IgD-negative memory B cell (primary cell): ENCODE results near the gene TRAF7. TPM values are rescaled to one million over a fixed set of nuclear protein-coding genes. Genes with fewer than 3 reads are reported as not detected.
"Not testable (repeated sequence)": the region's sequence is repeated elsewhere in the genome, so short reads cannot be mapped to it uniquely, and the experiment has no call there.

Experiments used
- H3K27ac Mint-ChIP-seq, 3 donors: one replicate each; pipeline ENCODE4 v1.8.0; 2020 to 2022; ENCODE audit warnings: mild to moderate bottlenecking in 3 of 3, mixed read lengths in 3 of 3, moderate library complexity in 1 of 3
- H3K27me3 Mint-ChIP-seq: one replicate; pipeline ENCODE4 v1.8.0; 2021; ENCODE audit warnings: mixed read lengths
- H3K36me3 Mint-ChIP-seq: one replicate; pipeline ENCODE4 v1.8.0; 2020; ENCODE audit warnings: mild to moderate bottlenecking, mixed read lengths
- H3K4me1 Mint-ChIP-seq, 3 donors: one replicate each; pipeline ENCODE4 v1.8.0; 2020 to 2022; ENCODE audit warnings: mixed read lengths in 3 of 3, mild to moderate bottlenecking in 1 of 3
- H3K4me3 Mint-ChIP-seq, 4 donors: one replicate each; pipeline ENCODE4 v1.8.0; 2020 to 2022; ENCODE audit warnings: mild to moderate bottlenecking in 4 of 4, mixed read lengths in 4 of 4, moderate library complexity in 3 of 4
- H3K9me3 Mint-ChIP-seq, 3 donors: one replicate each; pipeline ENCODE4 v1.8.0; 2020 to 2021; ENCODE audit warnings: mixed read lengths in 3 of 3, mild to moderate bottlenecking in 1 of 3
- polyA plus RNA-seq: library from polyadenylated mRNA; unstranded; fragments of 300-500 nt; fragmentation: Illumina TruSeq; gene quantifications from one replicate; pipeline ENCODE4 v1.2.3, GENCODE V29; 2021

Gene TRAF7
- polyA plus RNA-seq, 1 donor from 2014 or later = 7.0 TPM

DNA sequence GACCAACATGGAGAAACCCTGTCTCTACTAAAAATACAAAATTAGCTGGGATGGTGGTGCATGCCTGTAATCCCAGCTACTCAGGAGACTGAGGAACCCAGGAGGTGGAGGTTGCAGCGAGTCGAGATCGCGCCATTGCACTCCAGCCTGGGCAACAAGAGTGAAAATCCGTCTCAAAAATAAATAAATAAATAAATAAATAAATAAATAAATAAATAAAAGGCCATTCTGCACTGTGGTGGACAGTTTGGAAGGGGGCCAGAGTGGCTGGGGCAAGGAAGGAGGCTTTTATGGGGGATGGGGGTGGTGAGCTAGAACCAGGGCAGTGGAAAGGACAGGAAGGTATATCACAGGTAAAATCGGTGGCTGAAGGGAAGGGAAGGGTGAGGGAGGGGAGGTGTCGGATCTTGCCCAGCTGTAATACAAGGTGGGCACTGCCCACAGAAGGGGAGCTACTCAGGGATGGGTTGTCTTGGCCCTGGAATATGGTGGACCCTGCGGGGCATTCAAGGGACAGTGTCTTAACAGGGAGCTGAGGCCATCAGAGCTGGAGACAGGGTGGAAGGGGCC lies 47.6 kb downstream of the TRAF7 start:
- Mint-ChIP-seq H3K4me1 (peaks cover 6 to 15% (median 9%) of the 10 kb centered on the region in 3 donors), H3K4me3 (peak overlapping the region in 3 of 4 donors; percentile 28 to 89 (median 72)), H3K27ac (peak overlapping the region in 2 of 3 donors; percentile 82 to 95)
- H3K27me3 Mint-ChIP-seq, H3K36me3 Mint-ChIP-seq, H3K9me3 Mint-ChIP-seq: not testable (repeated sequence)

DNA sequence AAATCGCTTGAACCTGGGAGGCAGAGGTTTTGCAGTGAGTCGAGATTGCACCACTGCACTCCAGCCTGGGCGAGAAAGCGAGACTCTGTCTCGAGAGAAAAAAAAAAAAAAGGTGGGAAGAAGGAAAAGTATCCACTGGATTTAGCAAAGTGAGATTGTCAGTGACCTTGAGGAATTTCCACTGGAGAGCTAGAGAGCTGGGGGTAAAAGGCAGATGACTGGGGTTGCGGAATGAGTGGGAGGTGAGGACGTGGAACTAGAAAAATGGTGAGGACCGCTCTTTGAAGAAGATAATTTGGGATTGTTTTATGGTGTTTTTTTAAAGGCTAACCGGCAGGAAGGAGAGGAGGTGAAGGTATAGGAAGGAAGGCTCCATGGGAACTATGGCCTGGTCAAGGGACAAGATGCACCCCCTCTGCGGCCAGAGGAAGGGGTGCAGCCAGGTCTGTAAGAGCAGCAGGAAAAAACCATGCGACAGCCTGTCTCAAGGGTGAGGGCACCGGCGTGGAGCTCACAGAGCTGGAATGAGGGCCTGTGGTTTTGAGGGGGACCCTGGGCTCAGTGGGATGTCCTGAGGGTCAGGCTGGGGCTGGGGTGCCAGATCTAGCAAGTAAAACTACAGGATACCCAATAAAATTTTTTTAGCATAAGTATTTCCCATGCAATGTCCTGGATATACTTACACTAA lies 49.0 kb downstream of the TRAF7 start:
- peaks cover 3% of the 10 kb centered on the region for H3K27me3 Mint-ChIP-seq
- peaks cover 4% of the 10 kb centered on the region for H3K36me3 Mint-ChIP-seq
- peak overlapping the region; percentile 27 to 95 (median 49) for H3K27ac Mint-ChIP-seq
- no peaks in the 10 kb centered on the region for H3K9me3 Mint-ChIP-seq
- peak overlapping the region; percentile 67 to 95 (median 78) for H3K4me3 Mint-ChIP-seq
- H3K4me1 Mint-ChIP-seq = peaks cover 6 to 15% (median 9%) of the 10 kb centered on the region in 3 donors

DNA sequence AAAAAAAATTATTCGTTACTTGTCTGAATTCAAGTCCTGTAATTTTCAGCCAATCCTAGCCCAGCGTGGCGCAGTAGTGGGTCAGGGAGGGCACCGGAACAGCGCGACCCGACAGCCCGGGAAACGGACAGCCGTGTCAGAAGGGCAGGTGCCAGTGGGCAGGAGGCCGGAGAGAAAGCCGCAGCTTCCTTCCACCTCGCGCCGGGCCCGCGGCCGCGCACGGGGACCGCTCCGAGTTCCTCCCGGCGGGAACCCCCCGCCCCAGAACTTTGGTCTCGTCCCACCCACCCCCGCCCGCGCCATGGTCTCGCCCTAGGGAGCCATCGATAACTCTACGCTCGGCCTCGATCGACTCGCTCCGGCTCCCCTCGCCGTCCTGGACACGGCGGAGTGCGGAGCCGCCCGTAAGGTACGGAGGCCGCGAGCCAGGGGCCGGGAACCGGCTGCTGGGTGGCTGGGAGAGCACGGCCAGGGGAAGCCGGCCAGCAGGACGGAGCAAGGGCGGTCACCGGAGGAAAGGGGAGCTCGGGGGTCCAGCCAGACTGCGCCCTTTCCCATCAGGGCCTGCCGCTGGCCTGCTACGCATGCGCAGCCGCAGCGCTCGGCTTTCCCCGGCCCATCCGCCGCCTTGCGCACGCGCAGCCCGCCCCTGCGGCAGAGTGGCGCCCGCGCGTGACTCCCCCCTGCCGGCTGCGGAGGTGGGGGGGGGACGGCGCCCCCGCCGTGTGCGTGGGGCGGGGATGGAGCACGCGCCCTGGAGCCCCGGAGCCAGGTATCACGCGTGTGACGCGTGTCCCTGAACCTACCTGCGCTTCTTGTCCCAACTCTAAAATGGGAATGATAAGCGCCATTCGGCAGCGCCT lies 49.8 kb downstream of the TRAF7 start, which contains the start of gene MLST8:
Gene MLST8 (plus strand): TSS at position 351 of the 863 bp plus-strand sequence. CDS start 632 bp downstream, outside the sequence.
- Mint-ChIP-seq H3K4me3 (peak within 1 kb of the TSS; percentile 72 to 95 (median 84)), H3K36me3 (peaks cover 4% of the 10 kb centered on the region), H3K27me3 (peaks cover under 1% of the 10 kb centered on the region), H3K27ac (peak within 1 kb of the TSS; percentile 27 to 95 (median 93)), H3K4me1 (peaks cover 6 to 15% (median 9%) of the 10 kb centered on the region in 3 donors), H3K9me3 (no peaks in the 10 kb centered on the region)

DNA sequence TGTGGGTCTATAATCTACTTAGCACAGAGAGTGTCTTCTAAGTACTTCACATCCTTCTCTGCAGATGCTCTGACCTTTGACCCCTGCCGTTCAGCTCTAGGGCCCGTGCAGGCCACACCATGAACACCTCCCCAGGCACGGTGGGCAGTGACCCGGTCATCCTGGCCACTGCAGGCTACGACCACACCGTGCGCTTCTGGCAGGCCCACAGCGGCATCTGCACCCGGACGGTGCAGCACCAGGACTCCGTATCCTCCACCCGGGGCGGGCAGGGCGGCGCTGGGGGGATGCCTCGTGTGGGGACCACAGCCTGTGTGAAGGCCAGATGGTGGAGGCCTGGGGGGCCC lies 50.4 kb downstream of the TRAF7 start:
- Mint-ChIP-seq H3K27me3 (no peaks in the 10 kb centered on the region), H3K36me3 (peaks cover 4% of the 10 kb centered on the region), H3K4me3 (peak overlapping the region; percentile 72 to 89 (median 84)), H3K27ac (peak overlapping the region; percentile 16 to 95 (median 88)), H3K9me3 (no peaks in the 10 kb centered on the region), H3K4me1 (peaks cover 6 to 15% (median 9%) of the 10 kb centered on the region in 3 donors)

DNA sequence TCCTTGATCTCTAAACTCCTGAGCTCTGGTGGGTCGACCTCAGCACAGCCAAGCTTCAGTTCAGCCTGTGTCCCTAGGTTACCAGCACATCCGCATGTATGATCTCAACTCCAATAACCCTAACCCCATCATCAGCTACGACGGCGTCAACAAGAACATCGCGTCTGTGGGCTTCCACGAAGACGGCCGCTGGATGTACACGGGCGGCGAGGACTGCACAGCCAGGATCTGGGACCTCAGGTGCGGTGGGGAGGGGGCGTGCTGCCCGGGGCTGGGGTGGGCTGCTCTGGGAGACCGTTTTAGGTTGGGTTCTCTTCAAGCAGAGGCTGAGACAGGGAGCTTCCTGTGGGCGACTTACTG lies 50.8 kb downstream of the TRAF7 start:
- Mint-ChIP-seq H3K27me3 (no peaks in the 10 kb centered on the region), H3K4me1 (peaks cover 6 to 15% (median 9%) of the 10 kb centered on the region in 3 donors), H3K9me3 (no peaks in the 10 kb centered on the region), H3K4me3 (peak overlapping the region in 3 of 4 donors; percentile 72 to 89 (median 84)), H3K36me3 (peaks cover 4% of the 10 kb centered on the region), H3K27ac (peak overlapping the region in 2 of 3 donors; percentile 88 to 95)

DNA sequence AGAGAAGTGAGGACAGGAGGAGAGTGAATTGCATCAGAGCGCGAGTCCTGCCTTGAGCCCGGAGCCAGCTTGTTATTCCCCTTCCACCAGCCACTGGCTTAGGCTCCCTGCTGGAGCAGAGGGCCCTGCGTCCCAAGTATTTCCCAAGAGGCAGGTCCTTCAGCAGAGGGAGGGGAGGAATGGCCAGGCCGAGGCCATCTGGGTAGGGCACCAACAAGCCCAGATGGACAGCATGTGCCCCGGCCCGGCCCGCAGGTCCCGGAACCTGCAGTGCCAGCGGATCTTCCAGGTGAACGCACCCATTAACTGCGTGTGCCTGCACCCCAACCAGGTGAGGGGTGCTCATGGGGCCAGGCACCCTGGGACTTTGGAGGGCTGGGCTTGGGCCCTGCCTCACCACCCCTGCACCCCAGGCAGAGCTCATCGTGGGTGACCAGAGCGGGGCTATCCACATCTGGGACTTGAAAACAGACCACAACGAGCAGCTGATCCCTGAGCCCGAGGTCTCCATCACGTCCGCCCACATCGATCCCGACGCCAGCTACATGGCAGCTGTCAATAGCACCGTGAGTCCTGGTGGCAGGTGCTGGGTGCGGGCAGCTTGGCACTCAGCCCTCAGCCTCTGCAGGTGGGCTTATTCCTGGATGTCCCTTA lies 51.3 kb downstream of the TRAF7 start:
- Mint-ChIP-seq H3K36me3 (peaks cover 2% of the 10 kb centered on the region), H3K4me1 (peaks cover 6 to 15% (median 9%) of the 10 kb centered on the region in 3 donors)

DNA sequence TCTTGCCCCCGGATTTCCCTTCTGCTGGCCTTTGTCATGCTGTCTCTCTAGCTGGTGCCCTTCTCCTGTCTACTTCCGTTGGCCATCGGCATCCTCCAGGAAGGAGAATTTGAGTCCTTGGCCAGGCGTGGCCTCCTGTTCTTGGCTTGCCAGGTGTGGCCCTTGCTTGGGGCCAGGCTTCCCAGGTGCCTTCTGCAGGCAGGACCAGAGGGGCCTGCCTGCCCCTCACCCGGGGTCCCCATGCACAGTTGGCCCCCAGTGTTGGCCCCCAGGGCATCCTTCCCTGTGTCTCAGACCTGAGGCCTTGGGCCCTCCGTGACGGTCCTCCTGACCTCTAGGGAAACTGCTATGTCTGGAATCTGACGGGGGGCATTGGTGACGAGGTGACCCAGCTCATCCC lies 52.3 kb downstream of the TRAF7 start:
- Mint-ChIP-seq H3K36me3 (no peaks in the 10 kb centered on the region), H3K27me3 (no peaks in the 10 kb centered on the region), H3K4me1 (peaks cover 9 to 20% (median 12%) of the 10 kb centered on the region in 3 donors), H3K4me3 (peak overlapping the region in 3 of 4 donors; percentile 83 to 88 (median 86)), H3K27ac (peak overlapping the region in 2 of 3 donors; percentile 59 to 91), H3K9me3 (no peaks in the 10 kb centered on the region)

More for the DNA sequence above, 51.3 kb downstream of the TRAF7 start:
- peak overlapping the region in 1 of 4 donors; percentile 83 for H3K4me3 Mint-ChIP-seq
- no peaks in the 10 kb centered on the region for H3K27me3 Mint-ChIP-seq
- no peaks in the 10 kb centered on the region for H3K9me3 Mint-ChIP-seq
- peak overlapping the region in 1 of 3 donors; percentile 95 for H3K27ac Mint-ChIP-seq

DNA sequence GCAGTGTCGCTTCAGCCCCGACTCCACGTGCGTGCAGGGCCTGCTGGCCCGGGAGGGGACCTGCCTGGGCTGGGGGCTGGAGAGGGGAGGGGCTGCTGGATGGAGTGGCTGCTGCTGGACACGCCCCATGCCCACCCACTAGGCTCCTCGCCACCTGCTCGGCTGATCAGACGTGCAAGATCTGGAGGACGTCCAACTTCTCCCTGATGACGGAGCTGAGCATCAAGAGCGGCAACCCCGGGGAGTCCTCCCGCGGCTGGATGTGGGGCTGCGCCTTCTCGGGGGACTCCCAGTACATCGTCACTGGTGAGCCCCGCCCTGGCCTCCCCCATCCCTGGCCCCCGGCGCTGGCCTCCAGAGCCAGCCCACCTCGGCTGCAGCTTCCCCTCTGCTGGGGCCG lies 52.7 kb downstream of the TRAF7 start:
- H3K36me3 Mint-ChIP-seq = no peaks in the 10 kb centered on the region
- H3K27me3 Mint-ChIP-seq = no peaks in the 10 kb centered on the region
- H3K9me3 Mint-ChIP-seq = no peaks in the 10 kb centered on the region
- peak overlapping the region in 2 of 4 donors; percentile 55 to 83 for H3K4me3 Mint-ChIP-seq
- peaks cover 11 to 22% (median 15%) of the 10 kb centered on the region in 3 donors for H3K4me1 Mint-ChIP-seq
- H3K27ac Mint-ChIP-seq = peak overlapping the region in 1 of 3 donors; percentile 91

DNA sequence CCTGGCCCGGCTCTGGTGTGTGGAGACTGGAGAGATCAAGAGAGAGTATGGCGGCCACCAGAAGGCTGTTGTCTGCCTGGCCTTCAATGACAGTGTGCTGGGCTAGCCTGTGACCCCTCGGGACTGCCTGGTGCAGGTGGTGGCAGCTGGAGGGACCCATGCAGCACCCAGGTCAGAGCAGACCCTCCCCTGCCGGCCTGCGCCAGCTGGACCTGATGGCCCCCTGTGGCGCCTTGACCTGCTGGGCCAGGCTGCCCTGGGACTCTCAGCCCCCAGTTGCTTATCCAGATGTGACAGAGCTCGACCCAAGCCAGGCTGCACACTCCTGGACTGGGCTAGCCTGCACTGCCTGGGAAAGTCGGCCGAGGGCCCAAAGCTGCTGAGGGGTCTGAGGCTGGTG lies 53.2 kb downstream of the TRAF7 start:
- Mint-ChIP-seq H3K27ac (no peak overlapping the region), H3K9me3 (no peaks in the 10 kb centered on the region), H3K4me3 (no peak overlapping the region), H3K4me1 (peaks cover 14 to 24% (median 17%) of the 10 kb centered on the region in 3 donors), H3K36me3 (no peaks in the 10 kb centered on the region), H3K27me3 (no peaks in the 10 kb centered on the region)

DNA sequence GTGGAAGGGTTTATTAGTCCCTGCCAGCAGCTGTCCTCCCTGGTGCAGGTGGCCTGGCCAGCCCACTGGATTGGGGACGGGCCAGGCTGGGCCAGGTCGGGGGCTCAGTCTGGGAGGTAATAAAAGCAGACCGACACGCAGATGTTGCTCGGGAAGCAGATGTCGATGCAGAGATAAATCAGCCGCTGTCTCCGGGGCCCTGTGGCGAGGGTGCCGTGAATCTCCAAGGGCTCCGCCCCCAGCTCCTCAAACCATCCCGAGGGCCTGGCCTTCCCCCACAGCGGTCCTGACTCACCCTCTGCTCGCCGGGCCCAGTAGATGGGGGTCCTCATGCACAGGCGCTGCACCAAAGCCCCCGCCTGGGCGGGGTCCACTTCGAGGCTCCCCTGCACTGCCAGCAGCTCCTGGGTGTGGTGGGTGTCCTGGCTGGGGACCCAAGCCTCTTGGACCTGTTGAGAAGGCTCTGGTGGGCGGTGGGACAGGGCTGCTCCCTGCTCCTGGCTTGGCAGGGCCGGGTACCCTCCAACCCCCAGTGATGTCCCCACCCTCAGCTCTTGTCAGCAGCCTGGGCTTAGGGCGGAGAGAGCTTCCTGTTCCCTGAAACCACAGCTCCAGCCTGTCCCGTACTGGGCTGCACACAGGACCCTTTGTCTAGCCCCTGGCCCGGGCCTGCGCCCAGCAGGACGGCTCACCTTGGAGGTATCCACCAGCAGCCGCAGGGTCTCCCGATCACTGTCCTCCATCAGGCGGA lies 53.9 kb downstream of the TRAF7 start:
- Mint-ChIP-seq H3K27ac (no peak overlapping the region), H3K9me3 (no peaks in the 10 kb centered on the region), H3K36me3 (no peaks in the 10 kb centered on the region), H3K4me3 (no peak overlapping the region), H3K27me3 (no peaks in the 10 kb centered on the region), H3K4me1 (peaks cover 14 to 22% (median 17%) of the 10 kb centered on the region in 3 donors)

DNA sequence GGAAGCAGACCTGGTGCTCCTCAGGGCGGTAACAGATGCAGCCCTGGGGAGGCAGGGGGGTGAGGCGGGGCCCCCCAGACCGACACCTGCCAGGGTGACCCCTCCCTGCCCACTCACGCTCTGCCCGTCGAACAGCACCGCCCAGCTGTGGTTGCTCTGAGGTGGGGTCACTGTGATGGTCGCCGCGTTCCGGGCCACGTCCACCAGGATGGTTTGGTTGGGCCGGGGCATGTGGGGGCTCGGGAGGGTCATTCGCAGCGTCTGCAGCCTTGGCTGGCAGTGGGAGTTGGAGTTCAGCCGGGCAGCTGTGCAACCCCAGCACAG lies 54.4 kb downstream of the TRAF7 start:
- H3K4me3 Mint-ChIP-seq = peak overlapping the region in 1 of 4 donors; percentile 17
- H3K27me3 Mint-ChIP-seq = no peaks in the 10 kb centered on the region
- no peaks in the 10 kb centered on the region for H3K9me3 Mint-ChIP-seq
- H3K27ac Mint-ChIP-seq = no peak overlapping the region
- H3K4me1 Mint-ChIP-seq = peaks cover 14 to 19% (median 15%) of the 10 kb centered on the region in 3 donors
- no peaks in the 10 kb centered on the region for H3K36me3 Mint-ChIP-seq

DNA sequence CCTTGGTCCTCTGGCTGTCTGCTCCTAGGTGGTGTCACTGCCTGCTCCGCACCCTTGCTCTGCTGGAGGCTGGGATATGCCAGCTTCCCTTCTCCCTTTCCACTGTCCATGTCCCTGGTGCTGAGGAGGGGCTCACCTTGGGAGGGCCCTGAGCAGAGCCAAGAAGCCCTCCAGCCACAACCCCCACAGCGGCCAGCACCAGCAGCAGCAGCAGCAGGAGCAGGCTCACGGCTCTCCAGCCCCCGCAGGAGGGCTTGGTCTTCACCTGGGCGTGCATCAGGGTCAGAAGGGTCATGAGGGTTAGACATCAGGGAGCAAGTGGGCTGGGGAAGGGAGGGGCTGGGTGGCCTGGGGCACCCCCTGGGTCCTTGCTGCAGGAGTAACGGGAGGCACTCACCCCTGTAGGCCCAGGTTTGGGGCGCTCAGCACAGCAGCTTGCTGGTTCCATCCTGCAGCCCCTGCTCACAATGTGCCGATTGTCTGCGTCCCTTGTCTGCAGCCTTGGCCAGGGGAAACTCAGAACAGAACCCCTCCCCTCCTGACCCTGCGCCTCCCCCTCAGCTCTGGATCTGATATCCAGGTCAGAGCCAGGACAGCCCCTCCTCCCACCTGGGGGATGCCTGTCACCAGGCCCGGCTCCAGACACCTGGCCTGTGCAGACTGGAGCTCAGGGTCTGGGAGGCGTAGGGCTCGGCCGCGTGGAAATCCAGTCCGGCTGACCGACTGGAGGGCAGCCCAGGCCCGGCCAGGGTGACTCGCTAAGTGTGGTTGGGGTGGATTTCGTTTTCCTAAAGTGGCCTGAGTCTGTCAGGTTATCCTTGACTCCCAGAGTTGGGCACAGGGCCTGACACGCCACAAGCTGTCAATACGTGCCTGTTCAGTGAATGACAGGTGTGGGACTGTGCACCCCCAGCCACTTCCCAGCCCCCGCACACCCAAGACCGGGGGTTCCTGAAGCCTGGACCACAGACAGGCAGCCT lies 55.1 kb downstream of the TRAF7 start, which contains the start of gene BRICD5:
Gene BRICD5 (minus strand): TSS at position 478 of the 980 bp plus-strand sequence. CDS start 30 bp downstream, at position 448.
- Mint-ChIP-seq H3K27me3 (no peaks in the 10 kb centered on the region), H3K27ac (peak within 1 kb of the TSS in 2 of 3 donors; percentile 64 to 76), H3K4me3 (peak within 1 kb of the TSS in 3 of 4 donors; percentile 17 to 94 (median 32))

DNA sequence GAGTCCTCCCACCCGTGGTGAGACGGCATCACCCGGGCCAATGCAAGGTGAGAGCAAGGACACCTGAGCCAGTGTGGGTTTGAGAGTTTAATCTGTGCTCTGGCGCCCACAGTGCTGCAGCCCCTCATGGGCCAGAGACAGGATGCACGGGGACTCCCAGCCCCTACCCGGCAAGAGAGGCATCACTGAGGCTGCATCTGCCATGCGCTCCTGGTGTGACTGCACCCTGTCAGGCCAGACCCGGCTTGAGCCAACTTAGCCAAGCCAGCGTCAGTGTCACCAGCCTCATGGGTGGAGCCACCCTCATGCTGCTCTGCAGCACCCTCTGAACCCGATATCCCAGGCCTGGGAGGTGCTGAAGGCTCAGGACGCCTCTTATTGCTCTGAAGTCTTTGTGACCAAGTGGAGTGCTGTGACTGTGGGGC lies 56.4 kb downstream of the TRAF7 start:
- Mint-ChIP-seq H3K4me1 (peaks cover 13 to 14% (median 14%) of the 10 kb centered on the region in 3 donors), H3K36me3 (no peaks in the 10 kb centered on the region), H3K4me3 (peak overlapping the region in 3 of 4 donors; percentile 49 to 94 (median 68)), H3K27ac (peak overlapping the region in 2 of 3 donors; percentile 64 to 76), H3K27me3 (no peaks in the 10 kb centered on the region), H3K9me3 (no peaks in the 10 kb centered on the region)

More for the DNA sequence above, 55.1 kb downstream of the TRAF7 start, which contains the start of gene BRICD5:
- H3K9me3 Mint-ChIP-seq = no peaks in the 10 kb centered on the region
- H3K36me3 Mint-ChIP-seq = no peaks in the 10 kb centered on the region
- H3K4me1 Mint-ChIP-seq = peaks cover 14 to 20% (median 16%) of the 10 kb centered on the region in 3 donors
